H9 (cell line): ENCODE results near the gene LMOD3. TPM values are rescaled to one million over a fixed set of nuclear protein-coding genes. Genes with fewer than 3 reads are reported as not detected.

Experiments
- DNase-seq: peaks from one replicate; pipeline ENCODE4 v3.0.0-alpha.2; 2017
- H2AFZ ChIP-seq: one replicate; pipeline ENCODE4 v1.6.1; 2013; ENCODE audit warnings: mild to moderate bottlenecking, low read length, control low read depth, moderate library complexity
- H2AK5ac ChIP-seq: 2 replicates; pipeline ENCODE4 v1.6.1; 2013; ENCODE audit warnings: low read length, control low read depth, mixed read lengths; ENCODE audit not compliant: insufficient read length
- H2BK120ac ChIP-seq: one replicate; pipeline ENCODE4 v1.6.1; 2013; ENCODE audit warnings: low read depth, mild to moderate bottlenecking, low read length, control low read depth, inconsistent platforms; ENCODE audit not compliant: poor library complexity, severe bottlenecking
- H2BK12ac ChIP-seq: 2 replicates; pipeline ENCODE4 v1.6.1; 2013; ENCODE audit warnings: low read length, control low read depth, mixed read lengths, low read depth; ENCODE audit not compliant: insufficient read length
- H2BK15ac ChIP-seq: 2 replicates; pipeline ENCODE4 v1.6.1; 2013; ENCODE audit warnings: low read depth, low read length, control low read depth
- H2BK20ac ChIP-seq: one replicate; pipeline ENCODE4 v1.6.1; 2013; ENCODE audit warnings: low read depth, mild to moderate bottlenecking, low read length, control low read depth, inconsistent platforms; ENCODE audit not compliant: poor library complexity, severe bottlenecking
- H2BK5ac ChIP-seq: 2 replicates; pipeline ENCODE4 v1.6.1; 2013; ENCODE audit warnings: low read length, control low read depth, mixed read lengths; ENCODE audit not compliant: insufficient read length
- H3K14ac ChIP-seq: 2 replicates; pipeline ENCODE4 v1.6.1; 2013; ENCODE audit warnings: low read length, control low read depth; ENCODE audit not compliant: insufficient read depth
- H3K18ac ChIP-seq: 2 replicates; pipeline ENCODE4 v1.6.1; 2013; ENCODE audit warnings: low read depth, mild to moderate bottlenecking, mixed read lengths, low read length, control low read depth; ENCODE audit not compliant: insufficient read length
- H3K23ac ChIP-seq: 2 replicates; pipeline ENCODE4 v1.6.1; 2013; ENCODE audit warnings: low read length, control low read depth, mixed read lengths, low read depth; ENCODE audit not compliant: insufficient read length
- H3K23me2 ChIP-seq: 2 replicates; pipeline ENCODE4 v1.6.1; 2013; ENCODE audit warnings: low read depth, mild to moderate bottlenecking, mixed read lengths, low read length, control low read depth; ENCODE audit not compliant: insufficient read length, poor library complexity, severe bottlenecking
- H3K27ac ChIP-seq: 2 replicates; pipeline ENCODE4 v1.5.1; 2013; ENCODE audit warnings: low read length, control low read depth, mixed read lengths, low read depth; ENCODE audit not compliant: insufficient read length
- H3K27me3 ChIP-seq: 2 replicates; pipeline ENCODE4 v1.6.1; 2013; ENCODE audit warnings: low read length, control low read depth, inconsistent platforms; ENCODE audit not compliant: insufficient read depth
- H3K4ac ChIP-seq: 2 replicates; pipeline ENCODE4 v1.6.1; 2013; ENCODE audit warnings: low read depth, mild to moderate bottlenecking, control low read depth, inconsistent platforms, low read length, moderate library complexity
- H3K4me1 ChIP-seq: 2 replicates; pipeline ENCODE4 v1.6.1; 2013; ENCODE audit warnings: low read length, control low read depth, inconsistent platforms; ENCODE audit not compliant: insufficient read depth
- H3K4me2 ChIP-seq: 2 replicates; pipeline ENCODE4 v1.6.1; 2013; ENCODE audit warnings: low read length, control low read depth, mixed read lengths; ENCODE audit not compliant: insufficient read length, insufficient read depth
- H3K56ac ChIP-seq: 2 replicates; pipeline ENCODE4 v1.6.1; 2013; ENCODE audit warnings: low read depth, mild to moderate bottlenecking, mixed read lengths, low read length, control low read depth; ENCODE audit not compliant: insufficient read length
- H3K79me1 ChIP-seq: 2 replicates; pipeline ENCODE4 v1.6.1; 2013; ENCODE audit warnings: low read depth, mild to moderate bottlenecking, moderate library complexity, low read length, control low read depth, inconsistent platforms; ENCODE audit not compliant: insufficient read depth, poor library complexity, severe bottlenecking
- H3K79me2 ChIP-seq: 2 replicates; pipeline ENCODE4 v1.6.1; 2013; ENCODE audit warnings: low read length, control low read depth, inconsistent platforms; ENCODE audit not compliant: insufficient read depth
- H3K9ac ChIP-seq: 2 replicates; pipeline ENCODE4 v1.6.1; 2013; ENCODE audit warnings: low read length, control low read depth, mixed read lengths; ENCODE audit not compliant: insufficient read length; ENCODE audit errors: extremely low read depth
- H3K9me3 ChIP-seq: one replicate; pipeline ENCODE4 v1.6.1; 2013; ENCODE audit warnings: low read depth, low read length, inconsistent platforms; ENCODE audit not compliant: control insufficient read depth
- H3T11ph ChIP-seq: one replicate; pipeline ENCODE4 v1.6.1; 2013; ENCODE audit warnings: mild to moderate bottlenecking, low read length, control low read depth, inconsistent platforms
- H4K20me1 ChIP-seq: one replicate; pipeline ENCODE4 v1.6.1; 2013; ENCODE audit not compliant: control insufficient read depth, insufficient read length, insufficient read depth
- H4K5ac ChIP-seq: 2 replicates; pipeline ENCODE4 v1.6.1; 2013; ENCODE audit warnings: low read depth, mild to moderate bottlenecking, mixed read lengths, low read length, control low read depth; ENCODE audit not compliant: insufficient read length
- H4K8ac ChIP-seq: replicated peaks from 2 replicates; pipeline ENCODE4 v1.6.1; 2013; ENCODE audit warnings: low read length, control low read depth, mixed read lengths, low read depth; ENCODE audit not compliant: insufficient read length
- H4K91ac ChIP-seq: 2 replicates; pipeline ENCODE4 v1.6.1; 2013; ENCODE audit warnings: low read depth, mild to moderate bottlenecking, moderate library complexity, mixed read lengths, low read length, control low read depth; ENCODE audit not compliant: insufficient read length
- H3K27ac Mint-ChIP-seq, 3 experiments: 2 replicates in 2 of 3; 3 replicates in 1 of 3; pipeline ENCODE4 v1.8.0; 2020 to 2021; ENCODE audit warnings: mixed read lengths in 3 of 3, mild to moderate bottlenecking in 1 of 3, moderate library complexity in 1 of 3
- H3K27me3 Mint-ChIP-seq: 2 replicates; pipeline ENCODE4 v1.8.0; 2021; ENCODE audit warnings: low read depth, mild to moderate bottlenecking, moderate library complexity, mixed read lengths
- H3K36me3 Mint-ChIP-seq, 3 experiments: 2 replicates in 2 of 3; 3 replicates in 1 of 3; pipeline ENCODE4 v1.8.0; 2020 to 2021; ENCODE audit warnings: low read depth in 3 of 3, mixed read lengths in 3 of 3; ENCODE audit not compliant: insufficient read depth in 1 of 3
- H3K4me1 Mint-ChIP-seq, 2 experiments: 2 replicates each; pipeline ENCODE4 v1.8.0; 2020; ENCODE audit warnings: mixed read lengths in 2 of 2
- H3K4me3 Mint-ChIP-seq, 2 experiments: 2 replicates in 1 of 2; 3 replicates in 1 of 2; pipeline ENCODE4 v1.8.0; 2020 to 2021; ENCODE audit warnings: mild to moderate bottlenecking in 2 of 2, mixed read lengths in 2 of 2, moderate library complexity in 1 of 2
- H3K9me3 Mint-ChIP-seq, 2 experiments: 2 replicates in 1 of 2; 3 replicates in 1 of 2; pipeline ENCODE4 v1.8.0; 2020; ENCODE audit warnings: mild to moderate bottlenecking in 2 of 2, mixed read lengths in 2 of 2, moderate library complexity in 1 of 2
- WGBS: extraction: QIAGEN DNeasy Blood & Tissue Kit; methylation state at CpG from one replicate; pipeline ENCODE4 v1.1.7; 2013; ENCODE audit warnings: missing lambda C conversion rate, low lambda C conversion rate, mixed read lengths; ENCODE audit not compliant: insufficient read length; ENCODE audit errors: extremely low coverage; 5-methylcytosine and 5-hydroxymethylcytosine counted together
- total RNA-seq: library from RNA; stranded (reverse); gene quantifications from 2 replicates; pipeline ENCODE4 v1.2.1, GENCODE V29; 2021
- TF ChIP-seq, protein P1 (sequence below): fragments of 200-600 bp; sonication (generic); conservative IDR thresholded peaks from 3 replicates; pipeline ENCODE4 v1.8.0; 2021; ENCODE audit warnings: antibody characterized with exemption, mild to moderate bottlenecking

LMOD3 gene
- total RNA-seq, 1 experiment from 2014 or later = not detected

GRCh38 chr3:69166446-69166845 lies 44.1 kb upstream of the LMOD3 start:
- Histone ChIP-seq H3K14ac (no peak overlapping the region), H3K9me3 (no peaks in the 10 kb centered on the region), H3K79me2 (no peaks in the 10 kb centered on the region), H4K5ac (no peak overlapping the region), H2BK5ac (no peak overlapping the region), H2BK120ac (no peak overlapping the region), H3K4ac (no peak overlapping the region), H3K9ac (no peak overlapping the region), H4K20me1 (no peaks in the 10 kb centered on the region), H3K23ac (no peak overlapping the region), H3K27ac (no peak overlapping the region), H3K4me1 (no peaks in the 10 kb centered on the region), H3K4me2 (no peak overlapping the region), H2AFZ (no peak overlapping the region), H3K18ac (no peak overlapping the region), H3K23me2 (no peaks in the 10 kb centered on the region), H3K56ac (no peak overlapping the region), H3T11ph (no peak overlapping the region), H3K27me3 (no peaks in the 10 kb centered on the region), H3K79me1 (no peaks in the 10 kb centered on the region), H2AK5ac (no peak overlapping the region), H4K91ac (no peak overlapping the region), H2BK20ac (no peak overlapping the region), H2BK15ac (no peak overlapping the region), H2BK12ac (no peak overlapping the region), H4K8ac (no peak overlapping the region)
- Mint-ChIP-seq H3K27ac (no peak overlapping the region), H3K9me3 (no peaks in the 10 kb centered on the region), H3K27me3 (no peaks in the 10 kb centered on the region), H3K36me3 (no peaks in the 10 kb centered on the region), H3K4me1 (peaks cover 24 to 30% of the 10 kb centered on the region in 2 experiments), H3K4me3 (no peak overlapping the region)
- TF ChIP-seq, protein P1, sequence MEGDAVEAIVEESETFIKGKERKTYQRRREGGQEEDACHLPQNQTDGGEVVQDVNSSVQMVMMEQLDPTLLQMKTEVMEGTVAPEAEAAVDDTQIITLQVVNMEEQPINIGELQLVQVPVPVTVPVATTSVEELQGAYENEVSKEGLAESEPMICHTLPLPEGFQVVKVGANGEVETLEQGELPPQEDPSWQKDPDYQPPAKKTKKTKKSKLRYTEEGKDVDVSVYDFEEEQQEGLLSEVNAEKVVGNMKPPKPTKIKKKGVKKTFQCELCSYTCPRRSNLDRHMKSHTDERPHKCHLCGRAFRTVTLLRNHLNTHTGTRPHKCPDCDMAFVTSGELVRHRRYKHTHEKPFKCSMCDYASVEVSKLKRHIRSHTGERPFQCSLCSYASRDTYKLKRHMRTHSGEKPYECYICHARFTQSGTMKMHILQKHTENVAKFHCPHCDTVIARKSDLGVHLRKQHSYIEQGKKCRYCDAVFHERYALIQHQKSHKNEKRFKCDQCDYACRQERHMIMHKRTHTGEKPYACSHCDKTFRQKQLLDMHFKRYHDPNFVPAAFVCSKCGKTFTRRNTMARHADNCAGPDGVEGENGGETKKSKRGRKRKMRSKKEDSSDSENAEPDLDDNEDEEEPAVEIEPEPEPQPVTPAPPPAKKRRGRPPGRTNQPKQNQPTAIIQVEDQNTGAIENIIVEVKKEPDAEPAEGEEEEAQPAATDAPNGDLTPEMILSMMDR = no peak
- WGBS = no CpG with 5 or more reads among the region's 1 CpG
- DNase-seq = no peak
